Activated naive CD4-positive, alpha-beta T cell (primary cell): ENCODE results near the gene PLEKHA7.

Source experiments
- DNase-seq, 4 experiments: peaks; one replicate each; lab custom pipeline; 2025; lab: John Stamatoyannopoulos, UW

The PLEKHA7 gene

GRCh38 chr11:16770016-16770415 is 244.2 kb downstream of the PLEKHA7 start:
- DNase-seq: no peak

GRCh38 chr11:16769386-16769785 is 244.8 kb downstream of the PLEKHA7 start:
- no peak for DNase-seq

GRCh38 chr11:16767957-16768356 is 246.3 kb downstream of the PLEKHA7 start:
- no peak for DNase-seq

- no peak for DNase-seq
Measured at GRCh38 chr11:16767137-16767536, 247.1 kb downstream of the PLEKHA7 start.

- no peak for DNase-seq
Measured at GRCh38 chr11:16764888-16765287, 249.3 kb downstream of the PLEKHA7 start.

GRCh38 chr11:16763746-16764145 is 250.5 kb downstream of the PLEKHA7 start:
- DNase-seq: no peak

GRCh38 chr11:16759857-16760508 is 254.2 kb downstream of the PLEKHA7 start:
- no peak for DNase-seq

GRCh38 chr11:16758382-16759024 is 255.7 kb downstream of the PLEKHA7 start:
- DNase-seq: no peak

GRCh38 chr11:16750417-16750816 is 263.8 kb downstream of the PLEKHA7 start:
- DNase-seq: no peak

GRCh38 chr11:16749666-16750065 is 264.5 kb downstream of the PLEKHA7 start:
- DNase-seq: no peak

GRCh38 chr11:16749092-16749491 is 265.1 kb downstream of the PLEKHA7 start:
- DNase-seq: no peak

- no peak for DNase-seq
Measured at GRCh38 chr11:16745950-16746605, 268.1 kb downstream of the PLEKHA7 start.

GRCh38 chr11:16744128-16744725 is 270.0 kb downstream of the PLEKHA7 start:
- DNase-seq: no peak

GRCh38 chr11:16743478-16743877 is 270.7 kb downstream of the PLEKHA7 start:
- no peak for DNase-seq

- DNase-seq: no peak
Measured at GRCh38 chr11:16741473-16741872, 272.7 kb downstream of the PLEKHA7 start.

- DNase-seq: no peak
Measured at GRCh38 chr11:16738947-16739815, 275.0 kb downstream of the PLEKHA7 start.

GRCh38 chr11:16738193-16738946 is 275.8 kb downstream of the PLEKHA7 start, which contains the start of gene C11orf58:
Gene C11orf58, plus strand, starts transcription at chr11:16738647. Its CDS starts 132 bp downstream, at chr11:16738779.
- peak; percentile 79 to 92 (median 86) for DNase-seq

- DNase-seq: no peak
Measured at GRCh38 chr11:16737818-16738192, 276.4 kb downstream of the PLEKHA7 start.
